ENCODE results near the gene KLHDC7B.

Gene KLHDC7B

DNA sequence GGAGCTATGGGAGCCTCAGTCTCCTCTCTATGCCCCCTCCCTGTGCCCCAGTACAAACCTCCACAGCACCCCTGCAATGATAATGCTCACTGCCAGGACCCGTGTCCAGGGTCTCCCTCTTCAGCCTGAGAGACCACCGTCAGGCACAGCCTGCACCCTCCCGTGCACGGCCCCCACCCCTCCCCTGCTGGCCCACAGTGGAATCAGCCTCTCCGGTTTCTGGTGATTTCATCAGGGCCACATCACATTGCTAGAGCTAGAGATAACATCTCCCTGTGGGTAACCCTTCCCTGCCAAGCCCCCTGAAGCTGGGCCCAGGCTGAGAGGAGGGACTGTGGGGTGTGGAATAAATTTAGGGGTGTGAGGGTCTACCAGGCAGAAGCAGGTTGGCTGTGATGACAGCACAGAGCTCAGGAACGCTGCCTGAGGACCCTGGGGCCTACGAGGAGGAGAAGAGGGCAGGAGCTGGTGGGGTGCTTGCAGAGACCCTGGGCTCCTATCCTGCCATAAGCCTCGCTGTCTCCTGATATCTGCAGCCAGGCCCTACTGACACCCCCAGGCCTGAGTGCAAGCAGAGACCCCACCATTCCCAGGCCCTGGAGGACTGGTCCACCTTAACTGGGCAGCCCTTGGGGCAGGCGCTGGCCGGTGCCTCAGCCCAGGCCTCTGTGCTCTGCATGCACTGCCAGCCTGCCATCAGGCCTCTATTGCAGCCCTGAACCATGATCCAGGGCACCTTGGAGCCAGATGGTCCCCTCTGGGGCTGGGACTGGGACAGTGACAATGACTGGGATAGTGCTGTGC, at the start of gene KLHDC7B:
KLHDC7B (plus strand) TSS at position 378 of the 804 bp plus-strand sequence; CDS start at position 723, 345 bp downstream.
- H3K4me3 ChIP-seq (ENCODE audit: low read depth, low read length), result no peak within 1 kb of the TSS
- no peak for DNase-seq (ENCODE audit: low read depth)

DNA sequence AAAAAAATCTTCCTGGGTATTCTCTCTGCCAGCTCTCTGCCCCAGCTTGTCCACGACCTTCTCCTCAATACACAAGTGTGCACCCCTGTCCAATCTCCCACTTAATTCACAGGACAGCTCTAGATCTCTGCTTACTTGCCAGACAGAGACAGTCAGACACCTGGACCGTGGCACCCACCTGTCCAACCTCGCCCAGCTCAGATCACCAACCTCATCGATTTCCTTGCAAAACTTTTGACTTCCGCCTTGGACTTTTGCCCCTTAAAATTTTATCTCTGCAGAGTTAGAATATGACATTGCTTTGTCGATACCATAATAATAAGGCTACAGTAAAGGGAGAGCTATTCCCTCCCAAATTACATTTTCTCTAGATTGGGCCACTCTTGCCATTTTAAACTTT, 48.6 kb upstream of the KLHDC7B start:
- DNase-seq (ENCODE audit: low read depth), result no peak

DNA sequence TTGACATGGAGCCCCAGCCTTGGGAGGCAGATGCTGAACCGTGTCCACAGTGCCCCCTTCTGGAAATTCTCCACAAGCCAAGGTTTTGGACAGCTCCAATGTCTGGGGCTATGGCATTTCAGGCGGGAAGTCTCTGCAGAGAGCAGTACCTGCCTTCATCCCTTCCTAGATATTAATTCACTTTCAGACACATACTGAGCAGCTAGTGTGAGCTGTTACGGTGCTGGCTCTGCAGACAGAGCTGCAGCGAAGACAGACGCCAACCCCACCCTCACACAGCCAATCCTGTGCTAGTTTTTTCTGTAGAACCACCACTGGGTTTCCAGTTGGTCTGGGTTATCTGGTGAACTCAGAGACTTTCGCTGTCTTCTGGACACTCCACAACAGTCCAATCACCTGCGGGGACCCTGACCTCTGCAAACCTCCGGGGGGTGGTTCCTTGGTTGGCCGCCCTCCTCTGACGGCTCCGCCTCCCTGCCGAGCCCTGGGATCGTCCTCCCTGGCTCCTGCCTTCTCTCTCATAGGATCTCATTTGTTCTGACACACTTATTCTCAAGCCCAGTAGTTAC, 47.3 kb upstream of the KLHDC7B start:
- DNase-seq (ENCODE audit: low read depth), result no peak

More for the DNA sequence above, 48.6 kb upstream of the KLHDC7B start:
- no peak overlapping the region for H3K4me3 ChIP-seq (ENCODE audit: low read depth, low read length)

DNA sequence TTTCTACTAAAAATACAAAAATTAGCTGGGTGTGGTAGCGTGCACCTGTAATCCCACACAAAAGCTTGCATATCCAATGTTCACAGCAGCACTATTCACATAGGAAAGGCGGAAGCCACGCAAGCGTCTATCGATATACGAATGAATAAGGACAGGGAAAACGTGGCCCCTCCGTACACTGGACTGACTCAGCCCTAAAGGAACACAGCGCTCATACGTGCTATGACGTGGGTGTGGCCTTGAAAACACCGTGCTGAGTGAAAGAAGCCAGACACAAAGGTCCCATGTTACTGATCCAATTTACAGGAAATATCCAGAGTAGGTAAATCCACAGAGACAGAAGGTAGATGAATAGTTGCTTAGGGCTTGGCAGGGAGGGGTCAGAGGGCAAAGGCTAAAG, 45.2 kb upstream of the KLHDC7B start:
- no peak for DNase-seq (ENCODE audit: low read depth)
- H3K4me3 ChIP-seq (ENCODE audit: low read depth, low read length), result no peak overlapping the region

More for the DNA sequence above, 47.3 kb upstream of the KLHDC7B start:
- H3K4me3 ChIP-seq (ENCODE audit: low read depth, low read length), result no peak overlapping the region

DNA sequence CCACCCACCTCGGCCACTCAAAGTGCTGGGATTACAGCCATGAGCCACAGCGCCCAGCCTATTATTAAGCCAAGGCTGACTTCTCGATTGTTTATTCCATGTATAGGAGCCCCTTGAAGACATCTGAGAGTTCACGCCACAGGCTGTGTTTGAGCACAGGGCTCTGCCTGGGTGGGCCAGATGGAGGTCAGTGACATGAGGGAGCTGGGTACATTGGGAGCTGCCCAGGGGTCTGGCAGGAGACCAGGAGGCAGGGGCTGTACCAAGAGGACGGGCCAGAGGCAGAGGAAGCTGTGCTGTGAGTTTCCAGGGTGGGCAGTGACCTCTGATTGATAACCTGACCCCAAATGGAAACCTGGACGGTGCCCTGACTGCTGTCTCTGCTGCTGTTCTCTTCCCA, 43.6 kb upstream of the KLHDC7B start:
- no peak overlapping the region for H3K4me3 ChIP-seq (ENCODE audit: low read depth, low read length)
- no peak for DNase-seq (ENCODE audit: low read depth)

DNA sequence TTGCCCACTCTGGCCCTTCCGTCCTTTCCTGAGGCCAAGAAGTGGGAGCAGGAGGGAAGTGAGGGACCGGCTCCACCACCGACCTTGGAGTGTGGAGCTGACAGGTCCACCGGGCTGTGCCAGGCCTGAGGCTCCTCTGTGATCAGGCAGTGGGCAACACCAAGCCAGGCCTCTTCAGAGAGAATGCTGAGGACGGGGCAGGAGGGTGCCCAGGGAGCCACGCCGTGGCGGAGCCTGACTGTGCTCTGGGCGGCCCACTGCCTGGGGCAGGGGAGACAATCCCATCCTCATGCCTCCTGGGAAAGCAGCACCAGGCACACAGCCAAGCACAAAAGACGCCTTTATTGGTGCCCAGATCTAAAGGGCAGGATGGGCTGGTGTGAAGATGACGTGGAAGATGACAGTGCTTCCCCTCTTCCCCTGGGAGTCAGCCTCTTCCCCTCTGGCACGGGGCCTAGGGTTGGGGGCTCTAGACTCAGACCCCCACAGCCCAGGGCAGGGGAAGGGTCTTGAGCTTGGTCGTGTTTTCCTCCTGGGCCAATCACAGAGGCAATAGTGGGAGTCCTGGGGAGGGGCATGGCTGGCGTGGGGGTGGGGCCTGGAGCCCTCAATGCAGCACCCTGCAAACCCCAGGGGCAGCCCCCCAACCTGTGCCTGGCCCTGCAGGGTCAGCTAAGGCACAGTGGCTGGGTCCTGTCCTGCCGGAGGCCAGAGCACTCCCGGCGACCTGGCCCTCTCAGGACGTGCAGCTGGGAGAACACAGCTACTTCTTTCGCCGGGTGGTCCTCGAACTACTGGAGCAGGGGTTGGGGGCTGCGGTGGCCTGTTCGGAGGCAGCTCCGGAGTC, 42.8 kb upstream of the KLHDC7B start:
- no peak for DNase-seq (ENCODE audit: low read depth)
- no peak overlapping the region for H3K4me3 ChIP-seq (ENCODE audit: low read depth, low read length)

DNA sequence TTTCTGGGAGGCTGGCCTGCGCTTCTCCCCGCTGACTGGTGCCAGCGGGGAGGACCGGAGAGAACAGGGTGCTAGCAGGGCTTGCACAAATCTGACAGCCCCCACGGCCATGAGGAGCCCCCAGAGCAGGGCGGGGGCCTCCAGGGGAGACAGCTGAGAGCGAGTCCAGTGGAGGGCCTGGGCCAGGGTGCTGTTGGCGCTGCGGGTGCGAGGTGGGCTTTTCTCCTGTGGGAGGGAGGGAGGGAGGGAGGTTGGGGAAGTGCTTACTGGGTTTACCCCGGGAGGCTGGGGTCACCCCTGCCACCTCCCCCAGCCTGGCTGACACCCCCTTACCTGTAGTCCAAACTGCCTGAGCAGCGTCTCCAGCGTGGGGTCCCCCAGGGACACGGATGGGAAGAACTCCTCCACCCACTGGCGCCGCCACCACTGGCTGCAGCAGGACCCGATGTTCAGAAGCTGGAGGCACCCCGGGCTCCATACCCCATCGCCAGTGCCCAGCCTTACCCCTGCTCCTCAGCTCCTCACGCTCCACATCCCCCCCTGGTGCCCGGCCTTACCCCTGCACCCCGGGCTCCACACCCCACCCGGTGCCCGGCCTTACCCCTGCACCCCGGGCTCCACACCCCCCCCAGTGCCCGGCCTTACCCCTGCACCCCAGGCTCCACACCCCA, 42.1 kb upstream of the KLHDC7B start:
- DNase-seq (ENCODE audit: low read depth), result no peak
- H3K4me3 ChIP-seq (ENCODE audit: low read depth, low read length), result no peak overlapping the region

DNA sequence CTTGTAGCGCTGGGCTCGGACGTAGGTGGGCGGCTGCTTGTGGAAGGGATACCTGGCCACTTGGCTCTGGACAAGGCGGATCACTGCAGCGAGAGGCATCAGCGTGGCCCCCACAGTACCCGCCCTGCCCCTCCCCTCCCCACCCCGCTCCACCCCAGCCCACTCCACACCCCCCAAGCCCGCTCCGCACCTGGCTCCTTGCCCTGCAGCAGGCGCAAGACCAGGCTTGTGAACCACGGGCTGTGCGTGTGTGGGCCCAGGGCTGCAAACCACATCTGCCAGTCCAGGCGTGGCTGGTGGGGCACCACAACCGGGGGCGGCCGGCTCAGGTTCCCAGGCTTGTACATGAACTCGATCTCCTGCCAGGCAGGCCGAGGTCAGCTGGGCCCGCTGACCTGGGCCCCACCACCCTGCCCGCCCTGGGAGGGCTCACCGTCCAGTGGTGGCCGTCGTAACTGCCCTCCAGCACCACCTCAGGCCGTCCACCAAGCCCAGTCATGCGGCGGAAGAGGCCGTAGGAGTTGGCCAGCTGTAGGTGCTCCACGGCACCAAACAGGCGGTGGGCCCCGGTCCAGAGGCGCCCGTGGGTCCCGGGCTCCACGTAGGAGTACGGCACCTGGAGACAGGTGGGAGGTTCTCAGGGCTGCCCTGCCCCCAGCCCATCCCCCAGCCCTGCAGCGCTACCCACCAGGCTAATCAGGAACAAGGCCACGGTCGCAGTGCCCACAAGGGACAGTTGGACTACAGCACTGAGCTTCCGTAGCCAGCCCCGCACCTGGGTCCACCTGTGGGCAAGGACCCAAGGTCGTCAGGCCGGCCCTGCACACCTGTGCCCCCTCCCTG, 41.1 kb upstream of the KLHDC7B start:
- DNase-seq (ENCODE audit: low read depth), result no peak
- H3K4me3 ChIP-seq (ENCODE audit: low read depth, low read length), result no peak overlapping the region

DNA sequence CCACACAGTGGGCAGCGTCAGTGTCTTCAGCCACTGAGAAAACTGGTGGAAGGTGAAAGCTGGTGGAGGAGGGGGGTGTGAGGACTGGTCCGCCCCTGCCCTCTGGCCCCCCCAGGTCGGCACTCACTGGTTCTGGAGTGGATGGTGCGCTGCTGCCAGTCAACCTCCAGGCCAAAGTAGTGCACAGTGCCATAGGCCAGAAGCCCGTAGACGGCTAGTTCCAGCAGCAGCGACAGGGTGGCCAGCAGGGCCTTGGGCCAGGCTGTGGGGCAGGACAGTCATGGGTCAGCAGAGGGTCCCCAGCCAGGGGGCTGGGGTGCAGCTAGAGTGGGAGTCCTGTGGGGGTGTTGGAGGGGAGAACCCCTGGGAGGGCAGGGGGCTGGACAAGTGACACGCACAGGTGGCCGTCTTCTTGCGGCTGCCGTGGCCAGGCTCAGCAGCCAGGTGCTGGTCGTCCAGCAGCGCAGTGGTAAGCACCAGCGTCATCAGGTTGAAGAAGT, 40.4 kb upstream of the KLHDC7B start:
- DNase-seq (ENCODE audit: low read depth), result no peak
- no peak overlapping the region for H3K4me3 ChIP-seq (ENCODE audit: low read depth, low read length)

DNA sequence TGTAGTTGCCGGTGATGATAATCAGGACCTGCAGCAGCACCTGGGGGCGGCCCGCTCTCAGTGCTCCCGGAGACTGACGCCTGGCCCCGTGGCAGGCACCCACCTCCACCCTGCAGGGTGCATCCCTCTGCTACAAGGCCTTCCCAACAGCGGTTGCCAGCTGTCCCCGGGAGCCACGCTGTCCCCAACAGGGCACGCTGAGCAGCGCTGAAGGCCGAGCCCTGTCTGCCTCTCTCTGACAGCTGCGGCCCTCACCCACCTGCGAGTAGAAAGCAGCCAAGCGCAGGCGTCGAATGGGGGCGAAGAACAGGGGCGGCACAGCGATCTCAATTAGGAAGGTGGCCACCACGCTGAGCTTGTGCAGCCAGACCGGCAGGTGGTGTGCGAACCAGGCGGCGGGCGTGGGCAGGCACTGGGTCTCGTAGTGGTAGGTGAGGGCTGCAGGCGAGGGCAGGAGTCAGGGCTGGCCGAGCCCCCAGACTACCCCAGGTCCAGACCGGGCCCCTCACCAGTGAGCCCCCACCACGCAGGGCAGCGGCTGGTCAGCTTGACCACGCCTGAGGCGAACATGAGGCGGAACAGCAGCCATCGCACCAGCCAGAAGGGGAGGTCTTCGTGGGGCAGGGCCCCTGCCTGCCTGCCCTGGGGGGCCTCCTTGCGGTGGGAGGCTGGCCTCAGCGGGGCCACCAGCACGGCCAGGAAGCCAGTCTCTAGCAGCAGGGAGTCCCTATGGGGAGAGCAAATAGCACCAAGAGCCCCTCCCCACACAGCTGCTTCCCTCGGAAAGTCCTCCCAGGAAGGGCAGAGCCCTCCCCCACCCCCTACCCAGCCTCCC, 39.7 kb upstream of the KLHDC7B start:
- DNase-seq (ENCODE audit: low read depth), result no peak
- peak overlapping the region; percentile 72 for H3K4me3 ChIP-seq (ENCODE audit: low read depth, low read length)

DNA sequence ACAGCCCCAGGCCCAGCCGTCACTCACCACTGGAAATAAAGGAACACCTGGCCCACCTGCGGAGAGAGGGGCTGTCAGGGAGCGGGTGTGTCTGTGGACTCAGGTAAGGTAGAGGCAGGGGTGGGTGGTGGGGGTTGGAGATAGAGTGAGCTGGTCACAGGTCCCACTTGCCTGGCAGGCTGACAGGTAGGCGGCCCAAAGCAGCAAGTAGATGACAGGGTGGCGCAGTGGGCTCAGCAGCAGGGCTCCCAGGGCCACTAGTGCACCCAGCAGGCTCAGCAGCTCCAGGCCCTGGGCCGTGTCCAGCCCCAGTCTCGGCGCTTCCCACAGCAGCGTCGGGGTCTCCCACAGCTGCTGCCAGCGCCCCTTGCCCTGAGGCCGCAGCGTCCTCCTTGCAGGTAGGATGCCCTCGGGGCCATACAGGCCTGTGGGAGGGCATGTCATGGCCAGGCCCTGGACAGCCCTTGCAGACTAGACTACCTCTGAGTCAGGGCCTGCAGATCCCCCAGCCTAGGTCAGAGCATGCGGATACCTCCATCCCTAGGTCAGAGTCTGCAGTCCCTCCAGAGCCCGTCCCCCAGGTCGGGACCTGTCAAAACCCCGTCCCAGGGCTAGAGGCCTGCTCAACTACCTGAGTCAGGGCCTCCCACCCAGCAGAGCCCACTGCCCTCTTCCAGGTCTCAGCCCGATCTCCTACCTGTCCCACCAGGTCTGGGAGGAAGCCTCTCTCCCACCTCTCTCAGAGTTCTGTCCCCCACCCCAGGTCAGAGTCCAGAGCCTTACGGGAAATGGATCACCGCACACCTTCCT, 38.9 kb upstream of the KLHDC7B start:
- H3K4me3 ChIP-seq (ENCODE audit: low read depth, low read length), result peak overlapping the region; percentile 72

DNA sequence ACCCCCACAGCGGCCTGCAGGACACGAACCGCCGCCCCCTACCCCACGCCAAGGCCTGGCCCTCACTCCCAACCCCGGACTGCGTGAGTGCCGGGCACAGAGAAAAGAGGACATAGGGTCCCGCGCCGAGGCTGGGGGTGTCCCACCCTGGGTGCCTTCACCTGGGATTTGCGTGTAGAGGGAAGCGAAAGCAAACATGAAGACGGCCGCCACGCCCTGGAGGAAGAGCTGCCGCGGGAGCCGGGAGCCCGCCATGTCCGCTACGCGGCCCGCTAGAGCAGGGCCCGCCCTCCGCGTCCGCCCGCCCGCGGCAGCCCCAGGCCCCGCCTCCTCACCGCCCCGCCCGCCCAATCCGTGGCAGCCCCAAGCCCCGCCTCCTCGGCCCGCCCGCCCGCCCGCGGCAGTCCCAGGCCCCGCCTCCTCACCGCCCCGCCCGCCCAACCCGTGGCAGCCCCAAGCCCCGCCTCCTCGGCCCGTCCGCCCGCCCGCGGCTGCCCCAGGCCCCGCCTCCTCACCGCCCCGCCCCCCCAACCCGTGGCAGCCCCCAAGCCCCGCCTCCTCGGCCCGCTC, 38.2 kb upstream of the KLHDC7B start, which contains the start of gene LMF2:
LMF2 (minus strand) TSS at position 282 of the 570 bp plus-strand sequence; CDS start at position 255, 27 bp downstream.
- peak within 1 kb of the TSS; percentile 74 for H3K4me3 ChIP-seq (ENCODE audit: low read depth, low read length)
- DNase-seq (ENCODE audit: low read depth), result no peak

More for the DNA sequence above, 38.9 kb upstream of the KLHDC7B start:
- no peak for DNase-seq (ENCODE audit: low read depth)

DNA sequence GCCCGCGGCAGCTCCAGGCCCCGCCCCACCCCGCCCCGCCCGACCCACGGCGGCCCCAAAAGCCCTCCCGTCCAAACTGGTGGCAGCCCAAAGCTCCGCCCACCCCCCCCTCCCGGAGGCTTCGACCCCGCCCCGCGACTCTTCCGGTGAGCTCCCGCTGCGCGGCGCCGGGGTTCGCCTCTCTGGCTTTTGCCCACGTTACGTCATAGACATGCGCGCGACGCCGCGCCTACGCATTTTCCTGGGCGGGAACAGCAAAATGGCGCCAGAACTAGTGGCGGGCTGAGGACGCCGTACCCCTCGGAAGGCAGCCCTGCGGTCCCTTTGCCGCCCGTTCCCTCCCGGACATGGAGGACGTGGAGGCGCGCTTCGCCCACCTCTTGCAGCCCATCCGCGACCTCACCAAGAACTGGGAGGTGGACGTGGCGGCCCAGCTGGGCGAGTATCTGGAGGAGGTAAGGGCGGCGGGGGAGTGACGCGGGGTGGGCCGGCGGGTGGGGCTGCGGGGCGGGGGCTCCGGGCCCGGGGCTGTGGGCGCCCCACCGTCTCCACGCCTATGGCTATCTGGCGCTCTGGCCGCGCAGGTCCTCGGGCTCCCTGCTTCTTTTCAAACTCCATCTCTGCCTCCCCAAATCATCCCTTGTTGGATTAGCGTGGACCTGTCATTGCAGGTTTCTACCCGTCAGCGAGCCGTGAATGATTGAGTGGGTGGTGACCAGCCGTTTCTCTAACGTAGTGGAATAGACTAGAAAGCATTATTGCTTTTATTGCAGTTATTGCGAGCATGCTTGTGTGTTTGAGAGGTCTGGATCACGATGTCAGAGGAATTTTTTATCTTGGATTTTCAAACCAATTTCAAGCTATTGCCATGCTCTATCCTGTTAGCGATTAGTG, 37.5 kb upstream of the KLHDC7B start, which contains the start of gene NCAPH2:
NCAPH2 (plus strand) TSS at position 234 of the 894 bp plus-strand sequence; CDS start at position 348, 114 bp downstream.
- peak within 1 kb of the TSS; percentile 74 for H3K4me3 ChIP-seq (ENCODE audit: low read depth, low read length)
- peak; percentile 86 for DNase-seq (ENCODE audit: low read depth)

DNA sequence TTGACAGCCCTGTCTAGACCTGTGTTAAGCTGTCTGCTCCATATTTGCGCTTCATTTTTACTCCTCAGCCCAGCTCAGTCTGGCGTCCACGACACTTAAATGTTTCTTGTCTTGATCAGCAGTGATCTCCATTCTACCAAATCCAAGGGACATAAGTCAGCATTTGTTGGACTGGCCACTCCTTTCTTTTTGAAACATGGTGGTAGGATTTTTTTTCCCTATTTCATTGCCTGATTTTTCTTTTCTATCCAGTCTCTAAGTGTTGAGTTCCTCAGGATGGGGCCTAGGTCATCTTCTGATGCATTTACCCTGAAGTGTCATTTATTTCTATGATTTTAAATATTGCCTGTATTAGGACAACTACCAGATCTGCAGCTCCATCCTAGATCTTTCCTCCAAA, 36.8 kb upstream of the KLHDC7B start:
- peak overlapping the region; percentile 74 for H3K4me3 ChIP-seq (ENCODE audit: low read depth, low read length)
- DNase-seq (ENCODE audit: low read depth), result no peak

DNA sequence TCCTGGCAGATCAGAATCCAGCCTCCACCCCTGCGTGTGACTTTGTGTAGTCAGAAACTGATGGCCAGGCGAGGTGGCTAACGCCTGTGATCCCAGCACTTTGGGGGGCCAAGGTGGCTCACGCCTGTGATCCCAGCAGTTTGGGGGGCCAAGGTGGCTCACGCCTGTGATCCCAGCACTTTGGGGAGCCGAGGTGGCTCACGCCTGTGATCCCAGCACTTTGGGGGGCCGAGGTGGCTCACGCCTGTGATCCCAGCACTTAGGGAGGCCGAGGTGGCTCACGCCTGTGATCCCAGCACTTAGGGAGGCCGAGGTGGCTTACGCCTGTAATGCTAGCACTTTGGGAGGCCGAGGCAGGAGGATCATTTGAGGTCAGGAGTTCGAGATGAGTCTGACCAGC, 32.5 kb upstream of the KLHDC7B start:
- no peak for DNase-seq (ENCODE audit: low read depth)

More for the DNA sequence above, 32.5 kb upstream of the KLHDC7B start:
- no peak overlapping the region for H3K4me3 ChIP-seq (ENCODE audit: low read depth, low read length)

Measured in skeletal muscle cell (primary cell).